Measurements from ENCODE around the gene VAT1L.

VAT1L gene

GRCh38 chr16:77869997-77870813 is 81.8 kb downstream of the VAT1L start:
- DNase-seq (ENCODE audit: low read depth in 3 of 3), result no peak

GRCh38 chr16:77871932-77872331 is 83.6 kb downstream of the VAT1L start:
- DNase-seq (ENCODE audit: low read depth in 3 of 3), result no peak

GRCh38 chr16:77873066-77873465 is 84.7 kb downstream of the VAT1L start:
- DNase-seq (ENCODE audit: low read depth in 3 of 3), result no peak

- DNase-seq (ENCODE audit: low read depth in 3 of 3), result no peak
Observed at GRCh38 chr16:77874347-77874746, 86.0 kb downstream of the VAT1L start.

- no peak for DNase-seq (ENCODE audit: low read depth in 3 of 3)
Observed at GRCh38 chr16:77876776-77877175, 88.4 kb downstream of the VAT1L start.

GRCh38 chr16:77877712-77878347 is 89.5 kb downstream of the VAT1L start:
- DNase-seq (ENCODE audit: low read depth in 3 of 3), result no peak

- DNase-seq (ENCODE audit: low read depth in 3 of 3), result no peak
Observed at GRCh38 chr16:77881355-77882030, 93.1 kb downstream of the VAT1L start.

- DNase-seq (ENCODE audit: low read depth in 3 of 3), result no peak
Observed at GRCh38 chr16:77882358-77882757, 94.0 kb downstream of the VAT1L start.

- no peak for DNase-seq (ENCODE audit: low read depth in 3 of 3)
Observed at GRCh38 chr16:77885571-77886295, 97.4 kb downstream of the VAT1L start.

- no peak for DNase-seq (ENCODE audit: low read depth in 3 of 3)
Observed at GRCh38 chr16:77888871-77889270, 100.5 kb downstream of the VAT1L start.

GRCh38 chr16:77890075-77890474 is 101.7 kb downstream of the VAT1L start:
- no peak for DNase-seq (ENCODE audit: low read depth in 3 of 3)

- DNase-seq (ENCODE audit: low read depth in 3 of 3), result no peak
Observed at GRCh38 chr16:77894162-77894561, 105.8 kb downstream of the VAT1L start.

- DNase-seq (ENCODE audit: low read depth in 3 of 3), result no peak
Observed at GRCh38 chr16:77895962-77896361, 107.6 kb downstream of the VAT1L start.

GRCh38 chr16:77896415-77897128 is 108.2 kb downstream of the VAT1L start:
- DNase-seq (ENCODE audit: low read depth in 3 of 3), result no peak

GRCh38 chr16:77897129-77897437 is 108.7 kb downstream of the VAT1L start:
- no peak for DNase-seq (ENCODE audit: low read depth in 3 of 3)

GRCh38 chr16:77897831-77898605 is 109.7 kb downstream of the VAT1L start:
- DNase-seq (ENCODE audit: low read depth in 3 of 3), result no peak

- no peak for DNase-seq (ENCODE audit: low read depth in 3 of 3)
Observed at GRCh38 chr16:77898671-77899211, 110.4 kb downstream of the VAT1L start.

- DNase-seq (ENCODE audit: low read depth in 3 of 3), result no peak
Observed at GRCh38 chr16:77899416-77899815, 111.1 kb downstream of the VAT1L start.

- DNase-seq (ENCODE audit: low read depth in 3 of 3), result no peak
Observed at GRCh38 chr16:77905374-77905920, 117.1 kb downstream of the VAT1L start.

- DNase-seq (ENCODE audit: low read depth in 3 of 3), result no peak
Observed at GRCh38 chr16:77910021-77910420, 121.7 kb downstream of the VAT1L start.

Measured in stimulated activated CD4-positive, alpha-beta T cell treated with anti-CD3 and anti-CD28 coated beads, TNF-alpha, amount 100 ng/mL, for 4 hours (primary cell).